ENCODE measurements around the gene MAGOH. TPM values are rescaled to one million over a fixed set of nuclear protein-coding genes. Genes with fewer than 3 reads are reported as not detected.

The MAGOH gene
- total RNA-seq, 4 donors from 2014 or later = 16.2 to 50.3 (median 20.2) TPM

- no peak for DNase-seq
- no peak for TF ChIP-seq CTCF (IDR thresholded peaks at IDR 0.05)
- TF ChIP-seq POLR2A (IDR thresholded peaks at IDR 0.05) = no peak
- no peaks in the 10 kb centered on the region for H3K4me1 ChIP-seq
These were observed 27.3 kb upstream of the MAGOH start for GRCh38 chr1:53265581-53265980.

DNA sequence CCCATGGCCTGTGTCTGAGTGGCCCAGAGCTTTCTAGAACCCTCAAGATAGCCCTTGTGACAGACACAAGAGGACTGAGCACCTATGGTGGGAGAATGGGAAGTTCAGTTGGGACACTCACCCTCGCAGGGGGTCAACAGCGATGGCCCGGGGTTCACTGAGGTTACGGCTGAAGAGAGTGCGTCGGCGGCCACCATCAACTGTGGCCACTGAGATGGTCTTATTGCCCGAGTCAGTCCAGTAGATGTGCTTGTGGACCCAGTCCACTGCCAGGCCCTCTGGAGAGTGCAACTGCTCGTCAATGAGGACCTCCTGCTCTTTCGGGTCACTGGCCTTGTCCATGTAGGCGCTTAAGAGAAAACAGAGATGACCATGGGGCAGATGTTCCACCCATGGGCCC lies 25.7 kb upstream of the MAGOH start:
- Histone ChIP-seq H3K4me1 (no peaks in the 10 kb centered on the region), H3K4me3 (no peak overlapping the region), H3K27me3 (no peaks in the 10 kb centered on the region), H3K27ac (no peak overlapping the region), H3K9me3 (no peaks in the 10 kb centered on the region), H3K36me3 (no peaks in the 10 kb centered on the region)
- no peak for DNase-seq
- TF ChIP-seq CTCF (IDR thresholded peaks at IDR 0.05) (no peak), POLR2A (IDR thresholded peaks at IDR 0.05) (no peak)

More at GRCh38 chr1:53265581-53265980, 27.3 kb upstream of the MAGOH start:
- H3K27me3 ChIP-seq = no peaks in the 10 kb centered on the region
- H3K4me3 ChIP-seq = no peak overlapping the region
- H3K36me3 ChIP-seq = no peaks in the 10 kb centered on the region
- no peak overlapping the region for H3K27ac ChIP-seq
- no peaks in the 10 kb centered on the region for H3K9me3 ChIP-seq

DNA sequence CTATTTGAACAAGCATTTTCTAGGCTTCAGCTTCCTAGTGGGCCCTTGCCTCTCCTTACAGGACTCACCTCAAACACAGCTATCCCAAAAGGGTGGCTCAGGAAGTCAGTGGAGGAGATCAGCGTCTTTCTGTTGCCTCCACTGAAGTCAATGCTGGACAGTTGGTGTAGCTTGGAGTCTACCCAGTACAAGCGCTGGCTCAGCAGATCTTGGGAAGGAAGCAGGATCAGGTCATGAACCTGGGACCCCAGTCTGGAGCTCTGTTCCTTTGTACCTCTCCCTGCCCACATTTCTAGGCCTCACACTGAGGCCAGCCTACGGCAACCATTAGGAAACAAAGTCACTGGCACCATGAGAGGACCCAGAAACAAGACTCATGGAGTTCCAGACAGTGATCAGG lies 23.7 kb upstream of the MAGOH start:
- H3K36me3 ChIP-seq = no peaks in the 10 kb centered on the region
- DNase-seq = no peak
- no peaks in the 10 kb centered on the region for H3K27me3 ChIP-seq
- H3K27ac ChIP-seq = no peak overlapping the region
- H3K9me3 ChIP-seq = no peaks in the 10 kb centered on the region
- TF ChIP-seq CTCF (IDR thresholded peaks at IDR 0.05) (no peak), POLR2A (IDR thresholded peaks at IDR 0.05) (no peak)
- H3K4me1 ChIP-seq = no peaks in the 10 kb centered on the region
- H3K4me3 ChIP-seq = no peak overlapping the region

GRCh38 chr1:53260631-53261247 lies 22.4 kb upstream of the MAGOH start:
- Histone ChIP-seq H3K27ac (no peak overlapping the region), H3K4me1 (no peaks in the 10 kb centered on the region), H3K36me3 (no peaks in the 10 kb centered on the region), H3K9me3 (no peaks in the 10 kb centered on the region), H3K27me3 (no peaks in the 10 kb centered on the region), H3K4me3 (no peak overlapping the region)
- no peak for DNase-seq
- TF ChIP-seq POLR2A (IDR thresholded peaks at IDR 0.05) (no peak), CTCF (IDR thresholded peaks at IDR 0.05) (no peak)

GRCh38 chr1:53259932-53260331 lies 21.6 kb upstream of the MAGOH start:
- Histone ChIP-seq H3K27ac (no peak overlapping the region), H3K36me3 (no peaks in the 10 kb centered on the region), H3K9me3 (no peaks in the 10 kb centered on the region), H3K27me3 (no peaks in the 10 kb centered on the region), H3K4me1 (no peaks in the 10 kb centered on the region), H3K4me3 (no peak overlapping the region)
- DNase-seq = no peak
- TF ChIP-seq POLR2A (IDR thresholded peaks at IDR 0.05) (no peak), CTCF (IDR thresholded peaks at IDR 0.05) (no peak)

DNA sequence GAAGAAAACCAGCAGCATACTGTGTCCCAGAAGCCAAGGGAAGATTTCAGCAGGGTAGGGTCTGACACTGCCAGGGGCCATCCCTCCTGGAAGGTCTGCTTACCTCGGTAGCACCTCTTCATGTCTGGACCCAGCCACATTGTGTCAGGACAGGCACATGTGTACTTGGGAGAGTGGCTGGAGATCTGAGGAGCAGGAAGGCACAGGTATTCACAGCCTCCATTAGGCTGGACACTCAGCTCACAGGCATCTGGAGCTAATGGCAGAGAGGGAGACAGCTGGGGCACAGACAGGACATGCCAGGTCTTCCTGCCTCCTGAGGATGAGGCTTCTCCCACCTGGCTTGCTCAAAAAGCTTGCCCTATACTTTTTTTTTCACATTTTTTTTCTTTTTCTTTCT lies 19.9 kb upstream of the MAGOH start:
- H3K9me3 ChIP-seq = no peaks in the 10 kb centered on the region
- TF ChIP-seq POLR2A (IDR thresholded peaks at IDR 0.05) (no peak), CTCF (IDR thresholded peaks at IDR 0.05) (no peak)
- H3K27me3 ChIP-seq = no peaks in the 10 kb centered on the region
- H3K27ac ChIP-seq = no peak overlapping the region
- DNase-seq = no peak
- H3K4me1 ChIP-seq = no peaks in the 10 kb centered on the region
- no peak overlapping the region for H3K4me3 ChIP-seq
- H3K36me3 ChIP-seq = no peaks in the 10 kb centered on the region

Data from Peyer's patch (tissue), 4 donors.